PC-9 (cell line): ENCODE measurements around the gene CNTFR.

ENCODE experiments used
- CTCF ChIP-seq: fragments of 200-600 bp; sonication (generic); conservative IDR thresholded peaks from 2 replicates; pipeline ENCODE4 v1.6.1; 2017; ENCODE audit warnings: mixed run types, antibody characterized with exemption, mild to moderate bottlenecking, moderate library complexity
- EZH2 ChIP-seq: fragments of 200-600 bp; sonication (generic); IDR thresholded peaks from 2 replicates; pipeline ENCODE4 v1.8.0; 2017; ENCODE audit warnings: antibody characterized with exemption, low read depth

GRCh38 chr9:34502891-34503290, 86.6 kb downstream of the CNTFR start:
- TF ChIP-seq CTCF, result no peak
- no peak for TF ChIP-seq EZH2
